ENCODE measurements around the gene SRP9. TPM values are rescaled to one million over a fixed set of nuclear protein-coding genes. Genes with fewer than 3 reads are reported as not detected.

SRP9 gene
- total and polyA plus RNA-seq, 4 donors = 156 to 244 (median 182) TPM

DNA sequence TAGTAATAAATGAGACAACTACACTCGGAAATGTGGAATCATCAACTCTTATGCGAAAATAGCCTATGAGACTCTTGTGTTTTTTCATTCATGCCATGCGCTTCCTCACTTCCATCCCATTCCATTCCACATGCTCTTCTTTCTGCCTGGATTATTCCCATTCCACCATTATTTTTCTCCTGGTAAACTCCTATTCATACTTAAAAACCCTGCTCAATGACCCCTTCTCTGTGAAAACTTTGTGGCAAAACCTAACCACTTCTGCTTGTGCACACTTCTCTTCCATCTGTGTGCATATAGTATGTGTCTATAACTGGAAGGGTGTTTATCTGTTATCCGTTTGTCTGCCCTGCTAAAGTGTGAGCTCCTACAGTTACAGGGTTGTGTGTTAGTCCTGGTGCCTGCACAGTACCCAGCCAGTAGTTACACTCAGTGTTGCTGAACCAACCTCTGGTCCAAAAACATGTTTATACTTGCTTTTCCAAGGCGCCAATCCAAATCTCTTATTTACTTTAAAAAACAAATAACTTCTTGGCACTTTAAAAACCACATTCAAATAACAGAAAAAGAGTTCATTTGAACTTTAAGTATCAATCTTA lies 43.0 kb downstream of the SRP9 start:
- DNase-seq (peak in 2 of 3 donors; percentile 81 to 88), ATAC-seq (ENCODE audit: insufficient read depth, low FRiP score) (no peak)
- no peak overlapping the region for H3K4me3 ChIP-seq
- peaks cover 19 to 72% (median 34%) of the 10 kb centered on the region in 5 donors for H3K4me1 ChIP-seq (ENCODE audit: control insufficient read depth in 5 of 5, insufficient read depth in 5 of 5, low read length in 5 of 5)
- no peaks in the 10 kb centered on the region for H3K27me3 ChIP-seq (ENCODE audit: control insufficient read depth in 3 of 3, insufficient read depth in 3 of 3, low read length in 2 of 3)
- H3K36me3 ChIP-seq (ENCODE audit: control insufficient read depth in 4 of 4, insufficient read depth in 4 of 4, low read length in 4 of 4) = peaks cover 0 to 23% (median 2%) of the 10 kb centered on the region in 4 donors
- TF ChIP-seq, protein P1, sequence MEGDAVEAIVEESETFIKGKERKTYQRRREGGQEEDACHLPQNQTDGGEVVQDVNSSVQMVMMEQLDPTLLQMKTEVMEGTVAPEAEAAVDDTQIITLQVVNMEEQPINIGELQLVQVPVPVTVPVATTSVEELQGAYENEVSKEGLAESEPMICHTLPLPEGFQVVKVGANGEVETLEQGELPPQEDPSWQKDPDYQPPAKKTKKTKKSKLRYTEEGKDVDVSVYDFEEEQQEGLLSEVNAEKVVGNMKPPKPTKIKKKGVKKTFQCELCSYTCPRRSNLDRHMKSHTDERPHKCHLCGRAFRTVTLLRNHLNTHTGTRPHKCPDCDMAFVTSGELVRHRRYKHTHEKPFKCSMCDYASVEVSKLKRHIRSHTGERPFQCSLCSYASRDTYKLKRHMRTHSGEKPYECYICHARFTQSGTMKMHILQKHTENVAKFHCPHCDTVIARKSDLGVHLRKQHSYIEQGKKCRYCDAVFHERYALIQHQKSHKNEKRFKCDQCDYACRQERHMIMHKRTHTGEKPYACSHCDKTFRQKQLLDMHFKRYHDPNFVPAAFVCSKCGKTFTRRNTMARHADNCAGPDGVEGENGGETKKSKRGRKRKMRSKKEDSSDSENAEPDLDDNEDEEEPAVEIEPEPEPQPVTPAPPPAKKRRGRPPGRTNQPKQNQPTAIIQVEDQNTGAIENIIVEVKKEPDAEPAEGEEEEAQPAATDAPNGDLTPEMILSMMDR (IDR thresholded peaks at IDR 0.05; ENCODE audit: control extremely low read depth, extremely low read depth) = no peak
- no peak overlapping the region for H3K27ac ChIP-seq (ENCODE audit: low read depth in 1 of 2, low read length in 1 of 2)
- WGBS, 2 donors = 76 to 86% methylated on average over 5 of the region's 5 CpGs
- H3K9me3 ChIP-seq (ENCODE audit: control insufficient read depth in 4 of 4, insufficient read depth in 3 of 4, low read length in 3 of 4) = no peaks in the 10 kb centered on the region
- no peak overlapping the region for H3K9ac ChIP-seq (ENCODE audit: insufficient read depth in 1 of 2, low read length in 2 of 2)

DNA sequence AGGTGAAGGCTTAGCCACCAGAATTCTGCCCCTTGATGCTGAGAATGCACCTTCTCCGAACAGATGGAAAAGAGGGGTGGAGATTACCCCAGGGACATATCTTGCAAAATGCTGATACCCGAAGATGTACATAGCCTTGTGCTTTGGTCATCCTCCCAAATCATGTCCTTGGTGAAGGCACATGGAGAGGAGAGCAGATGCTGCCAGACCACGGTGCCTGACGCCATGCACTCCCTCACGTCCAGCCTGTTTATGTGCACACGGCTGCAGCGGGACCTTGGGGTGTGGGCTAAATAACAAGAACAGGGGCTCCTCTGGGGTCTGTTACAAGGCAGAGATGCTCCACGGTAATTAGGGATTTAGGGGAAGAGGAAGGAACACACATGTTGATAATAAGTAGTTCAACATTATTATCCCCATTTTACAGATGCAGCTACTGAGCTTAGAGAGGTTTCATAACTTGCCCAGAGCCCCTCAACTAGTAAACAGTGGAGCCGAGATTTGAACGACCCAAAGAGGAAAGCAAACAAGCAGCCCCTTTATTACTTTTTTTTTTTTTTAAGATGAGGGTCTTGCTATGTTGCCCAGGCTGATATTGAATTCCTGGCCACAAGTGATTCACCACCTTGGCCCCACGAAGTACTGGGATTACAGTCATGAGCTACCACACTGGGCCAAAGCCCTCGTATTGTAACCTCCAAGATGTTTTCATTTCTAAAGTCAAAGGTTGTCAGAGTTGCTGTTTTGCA lies 45.2 kb downstream of the SRP9 start:
- H3K4me3 ChIP-seq = no peak overlapping the region
- peaks cover 0 to 19% (median 2%) of the 10 kb centered on the region in 4 donors for H3K36me3 ChIP-seq (ENCODE audit: control insufficient read depth in 4 of 4, insufficient read depth in 4 of 4, low read length in 4 of 4)
- H3K9me3 ChIP-seq (ENCODE audit: control insufficient read depth in 4 of 4, insufficient read depth in 3 of 4, low read length in 3 of 4) = no peaks in the 10 kb centered on the region
- no peak for ATAC-seq (ENCODE audit: insufficient read depth, low FRiP score)
- H3K27me3 ChIP-seq (ENCODE audit: control insufficient read depth in 3 of 3, insufficient read depth in 3 of 3, low read length in 2 of 3) = no peaks in the 10 kb centered on the region
- DNase-seq = no peak
- no peak overlapping the region for H3K27ac ChIP-seq (ENCODE audit: low read depth in 1 of 2, low read length in 1 of 2)
- peaks cover 4 to 61% (median 27%) of the 10 kb centered on the region in 5 donors for H3K4me1 ChIP-seq (ENCODE audit: control insufficient read depth in 5 of 5, insufficient read depth in 5 of 5, low read length in 5 of 5)
- H3K9ac ChIP-seq (ENCODE audit: insufficient read depth in 1 of 2, low read length in 2 of 2) = no peak overlapping the region
- TF ChIP-seq, protein P1 (IDR thresholded peaks at IDR 0.05; ENCODE audit: control extremely low read depth, extremely low read depth) = no peak
- WGBS, 2 donors = 87 to 95% methylated on average over 12 of the region's 12 CpGs

DNA sequence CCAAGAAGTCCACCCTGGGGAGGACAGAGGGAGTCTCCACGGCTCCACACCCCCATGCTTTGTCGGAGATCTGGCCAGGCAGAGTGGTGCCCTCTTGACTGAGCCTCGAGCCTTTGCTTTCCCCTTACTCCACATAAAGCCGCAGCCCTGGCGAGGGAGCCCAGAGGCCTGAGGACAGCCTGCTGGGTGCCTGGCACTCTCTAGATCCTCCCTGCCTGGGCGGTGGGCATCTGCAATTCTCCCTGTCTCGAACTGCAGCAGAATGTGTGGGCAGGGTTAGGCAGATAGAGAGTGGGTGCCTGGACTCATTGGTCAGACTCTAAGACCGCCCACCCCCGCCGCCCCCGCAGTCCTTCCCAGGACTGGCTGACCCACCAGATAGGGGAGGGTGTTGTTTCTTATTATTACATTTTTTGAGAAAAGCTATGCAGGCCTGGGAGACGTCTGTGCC lies 46.2 kb downstream of the SRP9 start:
- Histone ChIP-seq H3K9ac (ENCODE audit: insufficient read depth in 1 of 2, low read length in 2 of 2) (no peak overlapping the region), H3K27ac (ENCODE audit: low read depth in 1 of 2, low read length in 1 of 2) (no peak overlapping the region), H3K9me3 (ENCODE audit: control insufficient read depth in 4 of 4, insufficient read depth in 3 of 4, low read length in 3 of 4) (no peaks in the 10 kb centered on the region), H3K36me3 (ENCODE audit: control insufficient read depth in 4 of 4, insufficient read depth in 4 of 4, low read length in 4 of 4) (peaks cover 0 to 19% (median 2%) of the 10 kb centered on the region in 4 donors), H3K4me1 (ENCODE audit: control insufficient read depth in 5 of 5, insufficient read depth in 5 of 5, low read length in 5 of 5) (peaks cover 2 to 53% (median 22%) of the 10 kb centered on the region in 5 donors), H3K4me3 (no peak overlapping the region), H3K27me3 (ENCODE audit: control insufficient read depth in 3 of 3, insufficient read depth in 3 of 3, low read length in 2 of 3) (no peaks in the 10 kb centered on the region)
- WGBS, 2 donors = 83 to 92% methylated on average over 12 of the region's 12 CpGs
- TF ChIP-seq, protein P1 (IDR thresholded peaks at IDR 0.05; ENCODE audit: control extremely low read depth, extremely low read depth) = no peak
- no peak for ATAC-seq (ENCODE audit: insufficient read depth, low FRiP score)
- no peak for DNase-seq

Measured in lung (tissue), 12 donors.